Measurements from ENCODE around the gene CCDC185. TPM values are rescaled to one million over a fixed set of nuclear protein-coding genes. Genes with fewer than 3 reads are reported as not detected.
A peak's percentile ranks its signal among the peaks of the same experiment; 100 is the strongest.

The CCDC185 gene
- total and polyA plus RNA-seq, 2 donors (not counting 1 experiment from before 2014, with no cell fraction given) = not detected

DNA sequence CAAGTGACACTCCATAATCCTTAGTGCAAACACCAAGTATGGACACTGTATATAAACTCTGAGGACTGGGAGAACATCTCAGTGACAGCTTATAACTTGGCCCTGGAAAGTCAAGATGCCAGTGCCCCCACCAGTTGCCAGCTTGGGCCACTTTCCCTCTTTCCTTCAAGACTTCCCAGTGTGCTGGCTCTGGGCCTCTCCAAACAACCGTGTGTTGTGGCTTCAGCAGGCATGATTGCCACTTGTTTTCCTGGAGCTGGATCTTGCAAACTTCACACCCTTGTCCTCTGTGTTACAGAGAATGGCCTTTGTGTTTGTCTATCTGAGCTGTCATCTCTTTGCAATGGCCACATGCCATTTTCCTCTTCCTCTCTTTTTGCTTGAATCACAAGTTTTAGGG, 37.0 kb downstream of the CCDC185 start:
- no peak overlapping the region for H3K4me3 Mint-ChIP-seq

DNA sequence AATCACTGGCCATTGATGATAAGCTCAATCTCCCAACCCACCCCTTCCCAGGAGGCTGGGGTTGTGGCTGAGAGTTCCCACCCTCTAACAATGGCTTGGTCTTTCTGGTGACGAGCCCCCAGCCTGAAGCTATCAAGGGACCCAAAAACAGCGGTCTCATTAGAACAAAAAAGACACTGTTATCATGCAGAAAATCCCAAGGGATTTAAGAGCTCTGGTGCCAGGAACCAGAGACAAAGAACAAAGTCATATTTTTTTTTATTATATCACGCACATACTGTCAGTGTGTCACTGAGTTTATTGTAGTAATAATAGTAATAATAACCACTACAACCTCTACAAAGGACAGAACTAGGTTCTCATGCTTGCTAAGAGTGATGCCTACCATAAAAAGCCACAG, 43.9 kb downstream of the CCDC185 start:
- H3K4me3 ChIP-seq (ENCODE audit: control extremely low read depth in 1 of 5, extremely low read depth in 1 of 5, insufficient read depth in 1 of 5, low read depth in 2 of 5, low read length in 4 of 5) = no peak overlapping the region
- no peaks in the 10 kb centered on the region for H4K20me1 ChIP-seq (ENCODE audit: control insufficient read depth, insufficient read depth, low read length, poor library complexity, severe bottlenecking)
- H3K9me3 ChIP-seq (ENCODE audit: control extremely low read depth in 1 of 3, control insufficient read depth in 2 of 3, insufficient read depth in 1 of 3, low read length in 2 of 3) = no peaks in the 10 kb centered on the region
- H3K4me1 ChIP-seq (ENCODE audit: control insufficient read depth in 2 of 2, insufficient read depth in 2 of 2, low read length in 2 of 2) = no peaks in the 10 kb centered on the region
- H3K79me2 ChIP-seq (ENCODE audit: control insufficient read depth, insufficient read depth, low read length) = no peaks in the 10 kb centered on the region
- no peak overlapping the region for H3K4me3 Mint-ChIP-seq
- H3K27me3 Mint-ChIP-seq = peaks cover 5% of the 10 kb centered on the region
- no peaks in the 10 kb centered on the region for H3K36me3 ChIP-seq (replicated peaks in 1 of 2; ENCODE audit: control extremely low read depth in 1 of 2, control insufficient read depth in 1 of 2, extremely low read depth in 1 of 2, insufficient read depth in 2 of 2, low read length in 1 of 2)
- DNase-seq (peak; percentile 5), ATAC-seq (ENCODE audit: low read depth) (no peak)
- H3K27ac ChIP-seq (ENCODE audit: low read length in 2 of 2) = no peak overlapping the region
- intact Hi-C loops (cut with micrococcal nuclease) = no loop called here
- no peak overlapping the region for H2AFZ ChIP-seq (ENCODE audit: insufficient read depth, low read depth, low read length, poor library complexity, severe bottlenecking)
- no peak overlapping the region for H3K9ac ChIP-seq (ENCODE audit: low read length)
- WGBS (ENCODE audit: insufficient coverage) = 57% methylated on average over 1 of the region's 3 CpGs
- no peaks in the 10 kb centered on the region for H3K4me1 Mint-ChIP-seq
- POLR2A ChIA-PET = no interaction called here
- H3K9me3 Mint-ChIP-seq (ENCODE audit: insufficient read depth) = no peaks in the 10 kb centered on the region
- H3K27ac Mint-ChIP-seq = no peak overlapping the region
- CTCF ChIA-PET = no interaction called here
- H3K27me3 ChIP-seq (replicated peaks in 1 of 4; ENCODE audit: control extremely low read depth in 1 of 4, control insufficient read depth in 3 of 4, insufficient read depth in 4 of 4, low read length in 3 of 4) = no peaks in the 10 kb centered on the region
- H3K4me2 ChIP-seq (replicated peaks; ENCODE audit: low read depth, low read length, poor library complexity, severe bottlenecking) = no peak overlapping the region
- no peak for TF ChIP-seq EZH2 (IDR thresholded peaks at IDR 0.05; ENCODE audit: borderline replicate concordance, insufficient read depth, low read depth, low read length, poor library complexity, severe bottlenecking)
- TF ChIP-seq, protein P1, sequence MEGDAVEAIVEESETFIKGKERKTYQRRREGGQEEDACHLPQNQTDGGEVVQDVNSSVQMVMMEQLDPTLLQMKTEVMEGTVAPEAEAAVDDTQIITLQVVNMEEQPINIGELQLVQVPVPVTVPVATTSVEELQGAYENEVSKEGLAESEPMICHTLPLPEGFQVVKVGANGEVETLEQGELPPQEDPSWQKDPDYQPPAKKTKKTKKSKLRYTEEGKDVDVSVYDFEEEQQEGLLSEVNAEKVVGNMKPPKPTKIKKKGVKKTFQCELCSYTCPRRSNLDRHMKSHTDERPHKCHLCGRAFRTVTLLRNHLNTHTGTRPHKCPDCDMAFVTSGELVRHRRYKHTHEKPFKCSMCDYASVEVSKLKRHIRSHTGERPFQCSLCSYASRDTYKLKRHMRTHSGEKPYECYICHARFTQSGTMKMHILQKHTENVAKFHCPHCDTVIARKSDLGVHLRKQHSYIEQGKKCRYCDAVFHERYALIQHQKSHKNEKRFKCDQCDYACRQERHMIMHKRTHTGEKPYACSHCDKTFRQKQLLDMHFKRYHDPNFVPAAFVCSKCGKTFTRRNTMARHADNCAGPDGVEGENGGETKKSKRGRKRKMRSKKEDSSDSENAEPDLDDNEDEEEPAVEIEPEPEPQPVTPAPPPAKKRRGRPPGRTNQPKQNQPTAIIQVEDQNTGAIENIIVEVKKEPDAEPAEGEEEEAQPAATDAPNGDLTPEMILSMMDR (IDR thresholded peaks at IDR 0.05) = no peak

More for the DNA sequence above, 37.0 kb downstream of the CCDC185 start:
- no peak overlapping the region for H3K4me2 ChIP-seq (replicated peaks; ENCODE audit: low read depth, low read length, poor library complexity, severe bottlenecking)
- no peak for ATAC-seq (ENCODE audit: low read depth)
- H3K36me3 ChIP-seq (replicated peaks in 1 of 2; ENCODE audit: control extremely low read depth in 1 of 2, control insufficient read depth in 1 of 2, extremely low read depth in 1 of 2, insufficient read depth in 2 of 2, low read length in 1 of 2) = no peaks in the 10 kb centered on the region
- TF ChIP-seq, protein P1 (IDR thresholded peaks at IDR 0.05) = no peak
- TF ChIP-seq EZH2 (IDR thresholded peaks at IDR 0.05; ENCODE audit: borderline replicate concordance, insufficient read depth, low read depth, low read length, poor library complexity, severe bottlenecking) = no peak
- H3K79me2 ChIP-seq (ENCODE audit: control insufficient read depth, insufficient read depth, low read length) = no peaks in the 10 kb centered on the region
- no peaks in the 10 kb centered on the region for H3K9me3 ChIP-seq (ENCODE audit: control extremely low read depth in 1 of 3, control insufficient read depth in 2 of 3, insufficient read depth in 1 of 3, low read length in 2 of 3)
- ChIA-PET CTCF (no interaction called here), POLR2A (no interaction called here)
- DNase-seq = no peak
- Mint-ChIP-seq H3K4me1 (no peaks in the 10 kb centered on the region), H3K27me3 (peaks cover 12% of the 10 kb centered on the region), H3K9me3 (ENCODE audit: insufficient read depth) (no peaks in the 10 kb centered on the region), H3K27ac (no peak overlapping the region)
- no peak overlapping the region for H3K9ac ChIP-seq (ENCODE audit: low read length)
- H3K27me3 ChIP-seq (replicated peaks in 1 of 4; ENCODE audit: control extremely low read depth in 1 of 4, control insufficient read depth in 3 of 4, insufficient read depth in 4 of 4, low read length in 3 of 4) = no peaks in the 10 kb centered on the region
- H3K4me3 ChIP-seq (ENCODE audit: control extremely low read depth in 1 of 5, extremely low read depth in 1 of 5, insufficient read depth in 1 of 5, low read depth in 2 of 5, low read length in 4 of 5) = no peak overlapping the region
- H3K27ac ChIP-seq (ENCODE audit: low read length in 2 of 2) = no peak overlapping the region
- H2AFZ ChIP-seq (ENCODE audit: insufficient read depth, low read depth, low read length, poor library complexity, severe bottlenecking) = no peak overlapping the region
- WGBS (ENCODE audit: insufficient coverage) = 67% methylated on average over 1 of the region's 1 CpG
- H4K20me1 ChIP-seq (ENCODE audit: control insufficient read depth, insufficient read depth, low read length, poor library complexity, severe bottlenecking) = no peaks in the 10 kb centered on the region
- intact Hi-C loops (cut with micrococcal nuclease) = no loop called here
- H3K4me1 ChIP-seq (ENCODE audit: control insufficient read depth in 2 of 2, insufficient read depth in 2 of 2, low read length in 2 of 2) = no peaks in the 10 kb centered on the region

Data from B cell (primary cell).